ENCODE measurements around the gene OTOG. TPM values are rescaled to one million over a fixed set of nuclear protein-coding genes. Genes with fewer than 3 reads are reported as not detected.

Gene OTOG
- total RNA-seq, 1 donor from 2014 or later = not detected

GRCh38 chr11:17637901-17638300 is 90.8 kb downstream of the OTOG start:
- TF ChIP-seq CTCF (IDR thresholded peaks at IDR 0.05; ENCODE audit: insufficient read depth, low read length, poor library complexity, severe bottlenecking) = no peak
- DNase-seq (ENCODE audit: low read depth) = no peak
- H3K27me3 ChIP-seq (ENCODE audit: control insufficient read depth, insufficient read depth, low read length) = no peaks in the 10 kb centered on the region
- no peaks in the 10 kb centered on the region for H3K36me3 ChIP-seq (ENCODE audit: control insufficient read depth, insufficient read depth, low read length)
- H3K4me3 ChIP-seq (ENCODE audit: low read depth, low read length) = no peak overlapping the region

GRCh38 chr11:17638311-17638710 is 91.3 kb downstream of the OTOG start:
- Histone ChIP-seq H3K27me3 (ENCODE audit: control insufficient read depth, insufficient read depth, low read length) (no peaks in the 10 kb centered on the region), H3K4me3 (ENCODE audit: low read depth, low read length) (no peak overlapping the region), H3K36me3 (ENCODE audit: control insufficient read depth, insufficient read depth, low read length) (no peaks in the 10 kb centered on the region)
- DNase-seq (ENCODE audit: low read depth) = no peak
- TF ChIP-seq CTCF (IDR thresholded peaks at IDR 0.05; ENCODE audit: insufficient read depth, low read length, poor library complexity, severe bottlenecking) = no peak

- H3K36me3 ChIP-seq (ENCODE audit: control insufficient read depth, insufficient read depth, low read length) = no peaks in the 10 kb centered on the region
- no peak overlapping the region for H3K4me3 ChIP-seq (ENCODE audit: low read depth, low read length)
- no peak for DNase-seq (ENCODE audit: low read depth)
- TF ChIP-seq CTCF (IDR thresholded peaks at IDR 0.05; ENCODE audit: insufficient read depth, low read length, poor library complexity, severe bottlenecking) = no peak
- H3K27me3 ChIP-seq (ENCODE audit: control insufficient read depth, insufficient read depth, low read length) = no peaks in the 10 kb centered on the region
These were observed 92.0 kb downstream of the OTOG start for GRCh38 chr11:17639091-17639490.

- no peaks in the 10 kb centered on the region for H3K27me3 ChIP-seq (ENCODE audit: control insufficient read depth, insufficient read depth, low read length)
- no peaks in the 10 kb centered on the region for H3K36me3 ChIP-seq (ENCODE audit: control insufficient read depth, insufficient read depth, low read length)
- H3K4me3 ChIP-seq (ENCODE audit: low read depth, low read length) = no peak overlapping the region
- TF ChIP-seq CTCF (IDR thresholded peaks at IDR 0.05; ENCODE audit: insufficient read depth, low read length, poor library complexity, severe bottlenecking) = no peak
- DNase-seq (ENCODE audit: low read depth) = no peak
These were observed 92.7 kb downstream of the OTOG start for GRCh38 chr11:17639781-17640180.

- DNase-seq (ENCODE audit: low read depth) = no peak
- no peak for TF ChIP-seq CTCF (IDR thresholded peaks at IDR 0.05; ENCODE audit: insufficient read depth, low read length, poor library complexity, severe bottlenecking)
- H3K4me3 ChIP-seq (ENCODE audit: low read depth, low read length) = no peak overlapping the region
- no peaks in the 10 kb centered on the region for H3K27me3 ChIP-seq (ENCODE audit: control insufficient read depth, insufficient read depth, low read length)
- no peaks in the 10 kb centered on the region for H3K36me3 ChIP-seq (ENCODE audit: control insufficient read depth, insufficient read depth, low read length)
These were observed 93.6 kb downstream of the OTOG start for GRCh38 chr11:17640493-17641164.

GRCh38 chr11:17641792-17642350 is 94.8 kb downstream of the OTOG start:
- no peak for TF ChIP-seq CTCF (IDR thresholded peaks at IDR 0.05; ENCODE audit: insufficient read depth, low read length, poor library complexity, severe bottlenecking)
- no peak overlapping the region for H3K4me3 ChIP-seq (ENCODE audit: low read depth, low read length)
- H3K36me3 ChIP-seq (ENCODE audit: control insufficient read depth, insufficient read depth, low read length) = no peaks in the 10 kb centered on the region
- no peak for DNase-seq (ENCODE audit: low read depth)
- no peaks in the 10 kb centered on the region for H3K27me3 ChIP-seq (ENCODE audit: control insufficient read depth, insufficient read depth, low read length)

Data from kidney epithelial cell (primary cell).